HG02642 (cell line): ENCODE results near the gene GNL2.

Experiments
- ATAC-seq: cut with Tn5 transposase; IDR thresholded peaks from one replicate; pipeline ENCODE4 v1.9.1; 2021; ENCODE audit warnings: mild to moderate bottlenecking; ENCODE audit not compliant: unreplicated experiment, poor library complexity

Gene GNL2

DNA sequence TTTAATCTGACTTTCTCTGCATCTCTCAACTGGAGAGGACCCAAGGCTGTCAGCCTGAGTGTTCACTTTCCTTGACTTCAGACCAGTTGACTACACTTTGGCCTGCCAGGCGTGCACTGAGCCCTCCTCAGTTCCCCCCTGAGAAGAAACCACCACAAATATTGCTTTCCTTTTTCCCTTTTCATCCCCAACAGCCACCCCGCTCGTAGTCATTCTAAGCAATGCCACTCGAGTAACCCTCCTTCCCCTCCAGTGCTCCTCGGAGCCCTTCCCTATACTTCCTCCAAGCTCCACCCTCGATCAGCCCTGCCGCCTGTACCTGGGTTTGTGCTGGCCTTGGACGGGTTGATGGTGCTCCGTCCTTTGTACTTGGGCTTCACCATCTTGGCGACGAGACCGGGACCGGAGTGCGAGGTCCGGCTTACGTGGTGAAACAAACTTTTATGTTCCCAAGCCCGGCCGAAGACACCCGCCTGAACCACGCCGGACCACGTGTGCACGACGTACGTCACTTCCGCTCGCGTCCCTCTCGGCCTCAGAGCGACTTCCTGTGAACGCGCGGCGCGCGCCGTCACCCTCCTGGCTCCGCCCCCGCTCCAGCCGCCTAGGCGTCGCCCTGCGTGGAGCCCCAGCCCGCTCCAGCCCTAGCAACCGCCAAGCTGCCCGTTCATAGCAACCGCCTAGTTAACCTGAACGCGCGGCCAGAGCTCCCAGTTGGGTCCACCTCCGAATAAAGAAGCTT is at the start of gene GNL2:
Gene GNL2 (minus strand): TSS at position 498 of the 742 bp plus-strand sequence. CDS start 115 bp downstream, at position 383.
- ATAC-seq: peak; percentile 98

DNA sequence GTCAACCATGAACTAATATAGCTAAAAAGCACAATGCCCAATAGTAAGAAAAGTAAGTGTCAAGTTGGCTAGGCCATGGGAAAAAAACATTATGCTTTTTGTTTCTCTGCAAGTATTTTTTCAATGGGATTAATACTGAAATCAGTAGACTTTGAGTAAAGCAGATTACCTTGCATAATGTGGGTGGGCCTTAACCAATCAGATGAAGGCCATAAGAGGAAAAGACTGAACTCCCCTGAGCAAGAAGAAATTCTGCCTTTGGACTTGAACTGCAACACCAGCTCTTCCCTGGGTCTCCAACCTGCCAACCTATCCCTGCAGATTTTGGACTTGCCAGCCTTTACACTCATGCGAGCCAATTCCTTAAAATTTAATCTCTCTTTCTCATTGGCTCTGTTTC is 45.3 kb upstream of the GNL2 start:
- ATAC-seq: no peak

- no peak for ATAC-seq
Measured at GRCh38 chr1:37636435-37636834, 40.7 kb upstream of the GNL2 start.

DNA sequence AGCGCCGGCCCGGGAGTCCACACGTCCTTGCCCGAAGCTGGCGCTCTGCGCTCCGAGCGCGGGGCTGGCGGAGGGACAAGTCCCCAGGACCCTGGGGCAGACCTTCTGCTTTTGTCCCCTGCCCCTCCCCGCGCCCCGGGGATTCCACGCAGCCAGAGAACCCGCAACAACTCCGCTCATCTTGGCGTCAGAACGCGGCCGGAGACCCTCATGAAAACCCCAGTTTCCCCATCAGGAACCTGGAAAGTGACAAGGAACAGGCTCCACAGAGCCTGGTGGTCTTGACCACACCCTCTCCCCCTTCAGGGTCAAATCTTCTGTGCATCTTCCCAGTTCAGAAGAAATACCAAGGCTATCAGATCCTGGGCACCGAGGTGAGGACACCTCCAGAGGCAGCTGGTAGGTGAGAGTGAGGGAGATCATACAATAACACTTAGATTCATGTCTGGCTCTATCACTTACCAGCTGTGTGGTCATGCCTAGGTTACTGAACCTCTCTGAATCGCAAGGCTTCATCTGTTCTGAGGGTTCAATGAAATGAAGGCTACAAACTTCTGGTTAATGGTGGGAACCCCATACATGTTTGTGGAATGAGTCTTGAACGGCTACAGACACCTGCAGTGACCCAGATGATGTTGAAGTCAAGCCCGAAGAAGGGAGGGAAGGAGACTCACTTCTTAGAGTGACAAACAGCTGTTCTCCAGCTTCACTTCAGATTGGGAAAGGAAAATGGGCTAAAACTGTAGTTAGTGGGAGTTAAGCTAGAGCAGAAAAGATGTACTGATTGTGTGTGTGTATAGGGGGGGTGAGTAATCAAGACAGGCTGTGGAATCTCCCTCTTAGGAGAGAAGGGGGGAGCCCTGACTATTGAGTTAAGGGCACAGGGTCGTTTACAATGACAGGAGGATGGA is 39.5 kb upstream of the GNL2 start:
- no peak for ATAC-seq

DNA sequence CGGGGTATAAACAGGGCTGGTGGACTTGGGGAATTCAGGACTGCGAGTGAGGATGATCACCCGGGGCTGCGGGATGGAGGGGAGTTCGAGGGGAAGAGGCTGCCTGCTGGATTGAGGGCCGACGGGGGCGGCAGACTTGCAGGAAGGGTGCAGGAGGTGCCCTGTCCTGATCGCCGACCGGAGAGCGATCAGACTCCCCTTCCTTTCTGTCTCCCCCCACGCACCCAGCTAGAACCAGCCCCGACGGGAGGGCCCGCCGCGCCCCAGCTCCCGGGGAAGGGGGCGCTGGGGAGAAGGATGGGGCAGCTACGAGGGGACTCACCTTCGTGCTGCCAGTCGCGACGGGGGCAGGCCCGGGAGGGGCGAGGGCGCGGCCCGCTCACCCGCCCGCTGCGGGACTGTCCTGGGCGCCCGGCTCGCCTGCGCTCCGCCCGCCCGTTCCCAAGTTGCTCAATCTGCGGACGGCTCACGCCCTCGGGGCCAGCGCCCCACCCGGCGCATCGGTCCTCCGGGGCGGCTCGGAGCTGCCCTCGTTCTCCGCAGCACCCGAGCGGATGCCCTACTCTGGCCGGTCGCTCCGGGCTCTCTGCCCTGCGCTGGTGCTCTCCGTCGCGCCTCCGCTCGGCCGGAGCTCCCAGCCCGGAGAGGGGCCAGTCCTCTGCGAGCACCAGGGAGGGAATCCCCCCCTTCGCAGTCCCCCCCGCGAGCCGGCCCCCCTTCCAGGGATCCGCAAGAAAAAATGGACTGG is 38.7 kb upstream of the GNL2 start, which contains the start of gene RSPO1:
Gene RSPO1 (minus strand): TSS at position 649 of the 748 bp plus-strand sequence. CDS start 5,231 bp downstream, outside the sequence.
- no peak for ATAC-seq

DNA sequence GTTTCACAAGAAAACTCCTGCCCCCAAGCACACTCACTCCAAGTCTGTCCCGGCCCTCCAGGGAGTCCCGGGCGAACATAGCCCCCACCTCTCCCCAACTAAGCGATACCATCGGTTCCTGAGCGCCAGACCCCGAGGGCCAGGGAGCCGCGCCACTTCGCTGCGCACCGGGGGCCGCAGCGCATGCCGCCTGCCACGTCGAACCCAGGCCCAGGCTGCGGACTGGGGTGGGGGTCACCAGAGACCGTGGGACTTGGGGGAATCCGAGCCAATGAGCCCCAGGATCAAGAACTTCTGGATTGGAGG is 38.2 kb upstream of the GNL2 start:
- ATAC-seq: no peak

DNA sequence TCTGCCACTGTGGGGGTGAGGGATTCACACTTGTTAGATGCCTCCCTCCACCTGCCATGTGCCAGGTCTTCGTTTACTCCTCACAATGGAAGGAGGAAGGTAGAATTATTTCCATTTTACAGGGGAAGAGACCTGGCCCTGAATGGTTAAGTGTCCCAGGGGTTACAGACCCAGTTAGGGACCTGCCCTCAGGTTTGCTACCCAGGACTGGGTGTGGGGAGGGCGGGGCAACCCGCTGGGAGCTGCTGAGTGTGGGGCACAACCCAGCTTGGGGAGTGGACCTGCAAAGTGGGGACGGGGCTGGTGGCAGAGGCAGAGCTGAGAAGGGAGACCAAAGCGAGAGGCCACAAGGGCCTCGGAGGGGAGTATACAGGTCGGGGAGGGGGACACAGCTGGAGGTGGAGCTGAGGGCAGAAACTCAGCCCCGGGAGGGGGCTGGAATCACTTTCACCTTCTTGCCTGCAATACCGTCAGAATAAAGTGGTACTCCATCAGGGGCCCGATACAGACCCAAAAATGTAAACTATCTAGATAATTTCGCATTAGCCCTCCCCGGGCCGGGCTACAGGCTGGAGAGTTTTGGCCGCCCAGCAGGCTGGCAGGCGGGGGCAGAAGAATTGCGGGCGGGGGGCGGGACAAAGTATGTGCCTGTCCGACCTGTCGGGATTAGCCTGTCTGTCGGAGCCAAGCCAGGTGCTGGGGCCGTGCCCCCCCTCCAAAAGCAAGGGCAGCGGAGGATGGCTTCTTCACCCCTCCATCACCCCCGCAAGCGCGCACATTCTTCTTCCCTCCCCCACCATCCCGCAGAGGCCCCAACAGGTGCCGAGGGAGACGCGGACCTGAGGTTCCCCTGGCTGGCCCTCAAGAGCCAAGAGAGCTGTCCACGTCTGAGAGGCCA is 37.6 kb upstream of the GNL2 start:
- ATAC-seq: no peak

GRCh38 chr1:37631036-37631435 is 35.3 kb upstream of the GNL2 start:
- no peak for ATAC-seq

GRCh38 chr1:37630426-37631028 is 34.8 kb upstream of the GNL2 start:
- no peak for ATAC-seq

GRCh38 chr1:37629726-37630425 is 34.1 kb upstream of the GNL2 start:
- ATAC-seq: no peak

- no peak for ATAC-seq
Measured at GRCh38 chr1:37629008-37629407, 33.3 kb upstream of the GNL2 start.

- ATAC-seq: no peak
Measured at GRCh38 chr1:37628026-37628556, 32.4 kb upstream of the GNL2 start.

DNA sequence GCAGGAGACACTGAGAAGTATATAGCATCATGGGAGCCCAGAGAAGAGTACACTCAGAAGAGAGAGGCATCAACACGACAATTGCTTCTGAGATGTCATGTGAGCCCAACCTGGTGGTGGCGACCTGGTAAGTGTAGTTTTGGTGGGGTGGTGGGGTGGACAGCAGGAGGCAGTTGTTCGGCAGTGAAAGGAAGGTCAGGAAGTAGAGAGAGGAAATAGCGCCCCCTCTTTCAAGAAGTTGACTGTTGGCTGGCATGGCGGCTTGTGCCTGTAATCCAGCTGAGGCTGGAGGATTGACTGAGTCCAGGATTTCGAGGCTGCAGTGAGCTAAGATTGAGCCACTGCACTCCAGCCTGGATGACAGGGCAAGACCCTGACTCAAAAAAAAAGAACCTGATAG is 26.4 kb upstream of the GNL2 start:
- no peak for ATAC-seq

DNA sequence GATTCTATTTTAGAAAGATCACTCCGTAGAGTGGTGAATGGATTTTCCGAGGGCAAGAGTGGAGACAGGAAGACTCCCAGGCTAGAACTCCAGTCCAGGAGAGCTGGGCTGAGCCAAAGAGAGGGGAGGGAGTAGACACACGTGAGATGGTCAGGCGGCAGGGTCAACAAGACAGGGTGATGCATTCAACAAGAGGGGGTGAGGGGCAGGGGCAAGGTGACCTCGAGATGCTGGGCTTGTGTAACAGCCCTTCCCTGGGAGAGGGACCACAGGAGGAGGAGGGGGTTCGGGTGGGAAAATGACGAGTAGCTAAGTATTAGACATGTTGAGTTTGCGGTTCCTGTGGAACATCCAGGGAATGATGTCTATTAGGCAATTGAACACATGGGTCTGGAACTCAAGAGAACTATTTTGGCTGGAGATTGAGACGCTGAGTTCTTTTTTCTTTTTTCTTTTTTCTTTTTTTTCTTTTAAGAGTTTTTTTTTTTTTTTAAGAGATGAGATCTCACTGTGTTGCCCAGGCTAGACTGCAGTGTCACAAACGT is 25.7 kb upstream of the GNL2 start:
- ATAC-seq: no peak

- ATAC-seq: no peak
Measured at GRCh38 chr1:37620707-37621106, 25.0 kb upstream of the GNL2 start.

DNA sequence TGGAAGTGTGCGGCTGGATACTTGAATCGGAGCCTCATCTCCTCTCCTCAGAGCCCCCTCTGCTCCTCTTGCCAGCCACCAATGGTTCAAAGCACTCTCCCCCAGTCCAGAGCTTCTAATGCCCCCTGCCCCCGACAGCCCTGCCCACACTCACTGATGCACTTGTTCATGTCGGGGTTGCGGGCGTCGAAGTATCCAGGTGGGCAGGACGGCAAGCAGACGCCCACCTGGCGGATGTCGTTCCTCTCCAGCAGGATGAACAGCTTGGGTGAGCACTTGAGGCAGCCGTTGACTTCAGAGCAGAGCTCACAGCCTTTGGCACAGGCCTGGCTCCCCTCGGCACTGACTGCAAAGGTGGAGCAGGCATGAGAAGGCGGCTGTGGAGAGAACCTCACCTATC is 20.6 kb upstream of the GNL2 start:
- no peak for ATAC-seq

DNA sequence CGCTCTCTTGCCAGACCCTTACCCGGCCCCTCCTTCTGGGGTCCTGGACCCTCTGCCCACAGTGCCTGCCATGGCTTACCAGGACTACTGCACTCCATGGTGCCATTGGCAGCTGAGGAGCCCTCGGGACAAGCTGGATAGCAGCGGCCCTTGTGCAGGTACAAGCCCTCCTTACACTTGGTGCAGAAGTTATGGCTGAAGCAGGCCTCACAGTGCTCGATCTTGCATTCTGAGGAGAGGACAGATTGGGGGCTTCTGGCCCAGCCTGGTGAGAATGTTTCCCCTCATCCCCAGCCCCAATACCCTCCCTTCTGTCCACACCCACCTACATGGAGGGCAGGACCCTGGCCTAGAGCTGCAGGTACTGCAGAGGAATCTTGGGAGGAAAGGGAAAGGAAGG is 18.4 kb upstream of the GNL2 start:
- no peak for ATAC-seq

DNA sequence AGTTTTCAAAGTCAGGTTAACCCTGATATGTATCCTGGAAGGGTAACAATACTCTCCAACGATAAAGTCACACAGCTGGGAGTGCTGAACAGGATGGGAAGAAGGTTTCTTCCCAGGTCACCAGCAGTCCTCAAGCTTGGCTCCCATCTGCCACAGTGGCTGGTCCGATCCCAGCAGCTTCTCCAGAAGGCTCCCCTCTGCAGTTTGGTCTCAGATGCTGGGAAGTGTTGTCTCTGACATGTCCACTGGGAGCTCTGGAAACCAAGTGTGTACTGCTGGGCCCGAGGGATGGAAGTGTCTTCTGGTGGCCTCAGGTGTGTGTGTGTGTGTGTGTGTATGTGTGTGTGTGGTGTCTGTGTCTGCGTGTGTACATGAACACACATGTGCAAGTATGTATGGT is 16.4 kb upstream of the GNL2 start:
- ATAC-seq: no peak
